Activated CD8-positive, alpha-beta memory T cell treated with anti-CD3 and anti-CD28 coated beads for 4 hours (primary cell): ENCODE results near the gene EFCAB10.
"Not testable (repeated sequence)": the region's sequence is repeated elsewhere in the genome, so short reads cannot be mapped to it uniquely, and the experiment has no call there.

Source experiments
- DNase-seq, 2 donors: peaks; one replicate each; pipeline ENCODE4 v3.0.0-alpha.2; 2020; ENCODE audit warnings: low read depth in 2 of 2

The EFCAB10 gene

GRCh38 chr7:105599080-105599479 lies 17.8 kb upstream of the EFCAB10 start:
- DNase-seq, result not testable (repeated sequence)

GRCh38 chr7:105596866-105597265 lies 15.6 kb upstream of the EFCAB10 start:
- DNase-seq, result no peak

- no peak for DNase-seq
These were observed 12.7 kb upstream of the EFCAB10 start for GRCh38 chr7:105594034-105594433.

GRCh38 chr7:105591522-105591921 lies 10.2 kb upstream of the EFCAB10 start:
- DNase-seq, result no peak

- DNase-seq, result no peak
These were observed 9.5 kb upstream of the EFCAB10 start for GRCh38 chr7:105590793-105591192.

- DNase-seq, result peak in 1 of 2 donors; percentile 19
These were observed 8.2 kb upstream of the EFCAB10 start for GRCh38 chr7:105589356-105590077.

- DNase-seq, result no peak
These were observed 6.8 kb upstream of the EFCAB10 start for GRCh38 chr7:105587909-105588635.

GRCh38 chr7:105585850-105586500 lies 4.7 kb upstream of the EFCAB10 start:
- no peak for DNase-seq

- no peak for DNase-seq
These were observed 2.9 kb upstream of the EFCAB10 start for GRCh38 chr7:105584165-105584564.

- DNase-seq, result no peak
These were observed 1.8 kb upstream of the EFCAB10 start for GRCh38 chr7:105583061-105583460.

- DNase-seq, result no peak
These were observed 1.1 kb downstream of the EFCAB10 start for GRCh38 chr7:105580022-105580740.

GRCh38 chr7:105578496-105578895 lies 2.8 kb downstream of the EFCAB10 start:
- DNase-seq, result no peak

GRCh38 chr7:105577251-105577650 lies 4.0 kb downstream of the EFCAB10 start:
- no peak for DNase-seq

GRCh38 chr7:105571891-105572290 lies 9.4 kb downstream of the EFCAB10 start:
- DNase-seq, result no peak

GRCh38 chr7:105567821-105568220 lies 13.5 kb downstream of the EFCAB10 start:
- no peak for DNase-seq

- DNase-seq, result no peak
These were observed 14.3 kb downstream of the EFCAB10 start for GRCh38 chr7:105567024-105567423.

GRCh38 chr7:105565190-105565589 lies 16.1 kb downstream of the EFCAB10 start:
- DNase-seq, result no peak

GRCh38 chr7:105559926-105560325 lies 21.4 kb downstream of the EFCAB10 start:
- DNase-seq, result no peak

GRCh38 chr7:105538339-105538738 lies 43.0 kb downstream of the EFCAB10 start:
- DNase-seq, result no peak

- no peak for DNase-seq
These were observed 48.4 kb downstream of the EFCAB10 start for GRCh38 chr7:105532709-105533460.
